Cardiac fibroblast (primary cell): ENCODE results near the gene CDNF.

Experiments
- DNase-seq, 2 donors: peaks; one replicate each; pipeline versions ENCODE4 v3.0.0 to v3.0.0-alpha.2; 2010; ENCODE audit warnings: low read depth in 2 of 2
- H3K4me3 ChIP-seq, 2 donors: replicated peaks in 1 of 2; 1 replicate in 1 of 2; 2 replicates in 1 of 2; pipeline ENCODE4 v1.5.1; 2011; ENCODE audit warnings: low read depth in 2 of 2, low read length in 2 of 2, mild to moderate bottlenecking in 2 of 2, moderate library complexity in 1 of 2
- TF ChIP-seq, protein P1 (sequence below): IDR thresholded peaks from one replicate; pipeline ENCODE4 v1.5.1; 2011; ENCODE audit warnings: low read depth, mild to moderate bottlenecking, low read length, inconsistent platforms

CDNF gene

DNA sequence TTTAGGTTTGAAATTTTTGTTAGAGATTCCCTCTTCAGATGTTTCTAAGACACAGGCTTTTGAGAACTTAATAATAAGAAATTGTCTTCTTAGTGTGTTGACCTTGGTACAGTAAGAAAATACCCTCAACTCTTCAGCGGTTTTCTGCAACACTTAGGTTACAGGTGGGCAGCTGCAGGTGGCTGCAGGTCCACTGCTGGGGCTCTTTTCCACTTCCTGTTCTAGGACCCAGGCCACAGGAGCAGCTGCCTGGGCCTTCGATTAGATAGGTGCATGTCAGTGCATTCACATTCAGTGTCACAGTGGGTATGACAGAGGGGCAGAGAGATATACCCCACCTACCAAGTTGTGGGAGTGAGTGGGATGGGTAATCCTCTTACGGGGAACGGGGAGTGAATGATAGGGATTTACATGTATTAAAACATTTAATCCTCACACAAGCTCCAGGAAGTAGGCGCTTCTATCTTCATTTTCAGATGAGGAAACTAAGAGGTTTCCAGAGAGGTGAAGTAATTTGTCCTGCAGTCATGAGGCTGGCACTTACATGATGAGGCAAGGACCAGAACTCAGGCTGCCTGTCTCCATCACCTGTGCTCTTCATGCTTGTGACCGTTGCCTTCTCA, 20.6 kb upstream of the CDNF start:
- no peak overlapping the region for H3K4me3 ChIP-seq
- TF ChIP-seq, protein P1, sequence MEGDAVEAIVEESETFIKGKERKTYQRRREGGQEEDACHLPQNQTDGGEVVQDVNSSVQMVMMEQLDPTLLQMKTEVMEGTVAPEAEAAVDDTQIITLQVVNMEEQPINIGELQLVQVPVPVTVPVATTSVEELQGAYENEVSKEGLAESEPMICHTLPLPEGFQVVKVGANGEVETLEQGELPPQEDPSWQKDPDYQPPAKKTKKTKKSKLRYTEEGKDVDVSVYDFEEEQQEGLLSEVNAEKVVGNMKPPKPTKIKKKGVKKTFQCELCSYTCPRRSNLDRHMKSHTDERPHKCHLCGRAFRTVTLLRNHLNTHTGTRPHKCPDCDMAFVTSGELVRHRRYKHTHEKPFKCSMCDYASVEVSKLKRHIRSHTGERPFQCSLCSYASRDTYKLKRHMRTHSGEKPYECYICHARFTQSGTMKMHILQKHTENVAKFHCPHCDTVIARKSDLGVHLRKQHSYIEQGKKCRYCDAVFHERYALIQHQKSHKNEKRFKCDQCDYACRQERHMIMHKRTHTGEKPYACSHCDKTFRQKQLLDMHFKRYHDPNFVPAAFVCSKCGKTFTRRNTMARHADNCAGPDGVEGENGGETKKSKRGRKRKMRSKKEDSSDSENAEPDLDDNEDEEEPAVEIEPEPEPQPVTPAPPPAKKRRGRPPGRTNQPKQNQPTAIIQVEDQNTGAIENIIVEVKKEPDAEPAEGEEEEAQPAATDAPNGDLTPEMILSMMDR = no peak

DNA sequence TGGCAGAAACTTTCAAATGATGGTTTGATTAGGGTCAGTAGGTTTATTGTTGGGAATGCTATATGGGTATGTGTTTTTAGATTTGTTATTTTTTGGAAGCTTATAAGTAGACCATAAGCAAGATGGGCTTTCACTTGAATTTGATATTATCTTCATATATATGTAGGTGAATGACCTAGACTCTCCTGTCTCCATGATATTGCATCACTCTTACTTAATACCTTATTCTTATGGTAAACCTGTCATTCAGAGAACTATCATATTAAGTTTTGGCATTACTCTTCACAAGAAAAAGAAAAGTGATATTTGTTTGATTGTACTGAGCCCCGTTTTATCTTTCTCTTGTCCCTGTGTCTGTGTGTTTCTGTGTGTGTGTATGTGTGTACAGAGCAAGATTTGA, 17.6 kb upstream of the CDNF start:
- DNase-seq = no peak
- no peak overlapping the region for H3K4me3 ChIP-seq
- TF ChIP-seq, protein P1 = no peak

More for the DNA sequence above, 20.6 kb upstream of the CDNF start:
- DNase-seq = no peak

DNA sequence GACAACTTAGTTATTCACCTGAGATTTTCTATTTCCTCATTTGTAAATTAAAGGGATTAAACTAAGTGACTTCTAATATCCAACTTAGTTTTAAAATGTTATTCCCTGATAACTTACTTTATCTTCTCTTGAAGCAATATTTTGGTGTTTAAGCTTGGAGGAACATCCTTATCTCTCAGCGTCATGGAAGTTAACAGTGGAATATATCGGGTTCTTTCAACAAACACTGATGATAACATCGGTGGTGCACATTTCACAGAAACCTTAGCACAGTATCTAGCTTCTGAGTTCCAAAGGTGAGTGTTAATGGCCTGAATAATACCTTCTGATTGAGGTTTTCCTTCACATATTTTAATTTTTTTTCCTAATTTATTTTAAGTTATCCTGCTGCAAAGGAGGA, 14.4 kb upstream of the CDNF start:
- no peak overlapping the region for H3K4me3 ChIP-seq
- TF ChIP-seq, protein P1 = no peak
- no peak for DNase-seq

DNA sequence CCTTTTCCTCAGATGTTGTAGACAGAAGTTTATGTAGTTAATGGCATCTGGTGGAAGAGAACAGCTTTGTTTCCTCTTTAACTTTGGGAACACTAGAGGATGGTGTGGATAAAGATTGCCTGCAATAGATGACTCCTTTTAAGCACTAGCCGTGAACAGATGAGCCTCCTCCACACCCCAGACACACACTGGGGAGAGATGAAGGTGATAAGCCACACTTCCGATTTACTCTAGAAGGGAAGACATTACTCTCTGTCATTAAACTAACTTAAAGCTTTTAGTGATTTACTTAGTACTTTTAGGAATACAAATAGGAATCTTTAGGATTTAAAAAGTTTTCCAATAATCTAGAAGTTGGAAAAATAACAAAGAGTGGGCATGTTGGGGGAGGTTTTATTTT, 7.1 kb upstream of the CDNF start:
- DNase-seq = no peak
- TF ChIP-seq, protein P1 = no peak
- no peak overlapping the region for H3K4me3 ChIP-seq

DNA sequence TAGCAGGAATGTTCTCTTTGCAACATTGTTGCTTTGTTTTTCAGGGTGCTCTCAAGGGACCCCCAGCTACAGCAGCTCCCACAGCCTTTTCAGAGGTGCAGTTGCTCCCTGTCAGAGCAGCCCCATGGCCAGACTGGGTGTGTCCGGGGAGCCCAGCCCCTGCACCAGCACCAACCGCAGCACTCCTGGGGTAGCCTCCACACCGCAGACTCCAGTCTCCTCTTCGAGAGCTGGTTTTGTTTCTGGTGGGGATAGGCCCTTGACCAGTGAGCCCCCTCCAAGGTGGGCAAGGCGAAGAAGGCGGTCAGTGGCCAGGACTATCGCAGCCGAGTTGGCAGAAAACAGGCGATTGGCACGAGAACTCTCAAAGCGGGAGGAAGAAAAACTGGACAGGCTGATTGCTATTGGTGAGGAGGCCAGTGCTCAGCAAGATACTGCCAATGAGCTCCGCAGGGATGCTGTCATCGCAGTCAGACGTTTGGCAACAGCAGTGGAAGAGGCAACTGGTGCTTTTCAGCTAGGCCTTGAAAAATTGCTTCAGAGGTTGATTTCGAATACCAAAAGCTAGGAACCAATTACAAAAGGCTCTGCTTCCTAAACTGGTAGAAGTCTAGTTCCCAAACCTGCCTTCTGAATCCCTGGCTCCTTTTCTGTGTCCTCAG, 5.6 kb upstream of the CDNF start:
- DNase-seq = no peak
- no peak overlapping the region for H3K4me3 ChIP-seq
- TF ChIP-seq, protein P1 = no peak

DNA sequence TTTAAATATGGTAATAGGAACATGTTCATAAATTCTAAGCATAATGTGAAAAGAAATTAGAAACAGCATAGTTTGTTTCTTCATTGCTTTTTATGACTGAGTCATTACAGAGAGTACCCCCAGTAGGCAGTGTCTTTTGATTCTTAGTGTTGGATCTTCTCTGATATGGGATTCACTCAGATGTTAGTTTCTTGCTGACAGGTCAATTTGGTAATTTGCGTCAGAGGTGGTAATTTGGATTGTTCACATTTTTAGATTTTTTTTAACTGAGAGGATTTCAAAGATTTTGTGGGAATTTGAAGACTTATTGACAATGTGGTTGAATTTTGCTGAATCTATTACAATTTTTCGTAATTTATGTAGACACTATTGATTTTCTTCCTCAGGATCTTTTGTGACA, 2.3 kb upstream of the CDNF start:
- TF ChIP-seq, protein P1 = no peak
- DNase-seq = no peak
- no peak overlapping the region for H3K4me3 ChIP-seq
